ENCODE data around the gene CDH13.

The CDH13 gene

DNA sequence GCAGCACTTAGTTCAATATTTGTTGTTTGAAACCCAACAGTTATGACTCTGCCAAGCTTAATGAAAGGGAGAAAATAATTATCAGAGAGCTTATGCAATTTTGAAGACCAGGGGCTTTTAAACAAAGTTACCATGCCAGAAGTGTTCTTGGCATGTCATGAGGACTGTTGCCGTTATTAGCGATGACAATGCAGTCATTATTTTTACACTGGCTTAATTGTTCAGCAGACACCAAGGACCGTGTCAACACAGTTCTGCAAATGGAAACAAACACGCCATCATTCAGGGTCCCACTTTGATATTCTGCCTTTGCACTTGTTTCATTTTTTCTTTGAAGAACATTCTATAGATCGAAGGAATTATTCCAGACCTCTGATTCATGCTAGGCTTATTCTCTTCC lies 518.5 kb downstream of the CDH13 start:
- no peak overlapping the region for H3K4me3 ChIP-seq (replicated peaks; ENCODE audit: low read depth, low read length)
- no peak for DNase-seq (ENCODE audit: low read depth)
- TF ChIP-seq, protein P1, sequence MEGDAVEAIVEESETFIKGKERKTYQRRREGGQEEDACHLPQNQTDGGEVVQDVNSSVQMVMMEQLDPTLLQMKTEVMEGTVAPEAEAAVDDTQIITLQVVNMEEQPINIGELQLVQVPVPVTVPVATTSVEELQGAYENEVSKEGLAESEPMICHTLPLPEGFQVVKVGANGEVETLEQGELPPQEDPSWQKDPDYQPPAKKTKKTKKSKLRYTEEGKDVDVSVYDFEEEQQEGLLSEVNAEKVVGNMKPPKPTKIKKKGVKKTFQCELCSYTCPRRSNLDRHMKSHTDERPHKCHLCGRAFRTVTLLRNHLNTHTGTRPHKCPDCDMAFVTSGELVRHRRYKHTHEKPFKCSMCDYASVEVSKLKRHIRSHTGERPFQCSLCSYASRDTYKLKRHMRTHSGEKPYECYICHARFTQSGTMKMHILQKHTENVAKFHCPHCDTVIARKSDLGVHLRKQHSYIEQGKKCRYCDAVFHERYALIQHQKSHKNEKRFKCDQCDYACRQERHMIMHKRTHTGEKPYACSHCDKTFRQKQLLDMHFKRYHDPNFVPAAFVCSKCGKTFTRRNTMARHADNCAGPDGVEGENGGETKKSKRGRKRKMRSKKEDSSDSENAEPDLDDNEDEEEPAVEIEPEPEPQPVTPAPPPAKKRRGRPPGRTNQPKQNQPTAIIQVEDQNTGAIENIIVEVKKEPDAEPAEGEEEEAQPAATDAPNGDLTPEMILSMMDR (IDR thresholded peaks at IDR 0.05; ENCODE audit: low read length, missing control alignments): no peak

- TF ChIP-seq, protein P1 (IDR thresholded peaks at IDR 0.05; ENCODE audit: low read length, missing control alignments): no peak
- no peak overlapping the region for H3K4me3 ChIP-seq (replicated peaks; ENCODE audit: low read depth, low read length)
- no peak for DNase-seq (ENCODE audit: low read depth)
These were observed 520.5 kb downstream of the CDH13 start for GRCh38 chr16:83147244-83147643.

- H3K4me3 ChIP-seq (replicated peaks; ENCODE audit: low read depth, low read length): no peak overlapping the region
- no peak for DNase-seq (ENCODE audit: low read depth)
- TF ChIP-seq, protein P1 (IDR thresholded peaks at IDR 0.05; ENCODE audit: low read length, missing control alignments): no peak
These were observed 531.7 kb downstream of the CDH13 start for GRCh38 chr16:83158320-83158957.

- no peak for DNase-seq (ENCODE audit: low read depth)
- H3K4me3 ChIP-seq (replicated peaks; ENCODE audit: low read depth, low read length): no peak overlapping the region
- TF ChIP-seq, protein P1 (IDR thresholded peaks at IDR 0.05; ENCODE audit: low read length, missing control alignments): no peak
These were observed 532.3 kb downstream of the CDH13 start for GRCh38 chr16:83159049-83159448.

DNA sequence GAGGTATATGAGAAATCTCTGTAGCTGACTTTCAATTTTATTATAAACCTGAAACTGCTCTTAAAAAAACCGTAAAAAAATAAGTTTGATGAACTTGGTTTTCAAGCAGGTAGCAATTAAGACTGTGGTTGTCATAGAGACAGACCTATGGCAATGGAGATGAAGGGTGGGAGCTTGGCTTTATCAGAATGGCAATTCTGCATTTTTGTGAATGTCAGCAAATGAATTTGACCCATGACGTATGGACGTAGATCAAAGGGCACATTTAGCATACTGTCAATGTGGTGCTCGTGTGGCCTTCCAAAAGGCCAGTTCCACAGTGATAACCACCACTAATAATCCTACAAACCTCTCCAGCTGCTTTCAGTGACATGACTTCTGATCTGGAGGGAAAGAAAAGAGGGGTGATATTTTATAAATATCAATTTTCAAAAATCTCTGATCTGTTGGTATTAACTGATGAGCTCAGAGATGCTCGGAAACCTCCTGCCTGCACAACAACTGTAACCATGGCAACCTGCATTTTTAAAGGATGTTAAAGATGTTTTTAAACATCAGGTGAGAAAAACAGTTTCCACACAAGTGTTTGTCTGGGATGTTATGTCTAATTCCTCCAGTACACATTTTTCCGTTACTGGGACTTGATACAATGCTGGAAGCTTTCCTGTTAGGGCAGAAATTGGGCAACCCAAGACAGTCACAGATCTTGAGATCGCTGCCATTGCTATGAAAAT lies 533.7 kb downstream of the CDH13 start:
- no peak overlapping the region for H3K4me3 ChIP-seq (replicated peaks; ENCODE audit: low read depth, low read length)
- DNase-seq (ENCODE audit: low read depth): no peak
- TF ChIP-seq, protein P1 (IDR thresholded peaks at IDR 0.05; ENCODE audit: low read length, missing control alignments): no peak

DNA sequence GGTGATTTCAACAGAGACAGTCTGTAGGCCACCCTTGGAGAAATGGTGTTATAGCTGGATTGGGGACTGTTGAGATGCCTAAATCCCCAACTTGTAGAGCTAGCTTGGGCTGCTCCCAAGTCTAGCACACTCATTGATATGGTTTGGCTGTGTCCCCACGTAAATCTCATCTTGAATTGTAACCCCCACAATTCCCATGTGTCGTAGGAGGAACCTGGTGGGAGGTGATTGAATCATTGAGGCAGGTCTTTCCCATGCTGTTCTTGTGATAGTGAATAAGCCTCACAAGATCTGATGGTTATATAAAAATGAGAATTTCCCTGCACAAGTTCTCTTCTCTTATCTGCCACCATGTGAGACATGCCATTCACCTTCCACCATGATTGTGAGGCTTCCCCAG lies 536.0 kb downstream of the CDH13 start:
- DNase-seq (ENCODE audit: low read depth): no peak
- TF ChIP-seq, protein P1 (IDR thresholded peaks at IDR 0.05; ENCODE audit: low read length, missing control alignments): no peak
- H3K4me3 ChIP-seq (replicated peaks; ENCODE audit: low read depth, low read length): no peak overlapping the region

All from fibroblast of pulmonary artery (primary cell).